Activated T-cell treated with anti-CD3 and anti-CD28 coated beads for 48 hours (primary cell): Measurements from ENCODE around the gene RAD51B.

Experiments
- DNase-seq: peaks from one replicate; pipeline ENCODE4 v3.0.0-alpha.2; 2020; ENCODE audit warnings: low read depth

Gene RAD51B

DNA sequence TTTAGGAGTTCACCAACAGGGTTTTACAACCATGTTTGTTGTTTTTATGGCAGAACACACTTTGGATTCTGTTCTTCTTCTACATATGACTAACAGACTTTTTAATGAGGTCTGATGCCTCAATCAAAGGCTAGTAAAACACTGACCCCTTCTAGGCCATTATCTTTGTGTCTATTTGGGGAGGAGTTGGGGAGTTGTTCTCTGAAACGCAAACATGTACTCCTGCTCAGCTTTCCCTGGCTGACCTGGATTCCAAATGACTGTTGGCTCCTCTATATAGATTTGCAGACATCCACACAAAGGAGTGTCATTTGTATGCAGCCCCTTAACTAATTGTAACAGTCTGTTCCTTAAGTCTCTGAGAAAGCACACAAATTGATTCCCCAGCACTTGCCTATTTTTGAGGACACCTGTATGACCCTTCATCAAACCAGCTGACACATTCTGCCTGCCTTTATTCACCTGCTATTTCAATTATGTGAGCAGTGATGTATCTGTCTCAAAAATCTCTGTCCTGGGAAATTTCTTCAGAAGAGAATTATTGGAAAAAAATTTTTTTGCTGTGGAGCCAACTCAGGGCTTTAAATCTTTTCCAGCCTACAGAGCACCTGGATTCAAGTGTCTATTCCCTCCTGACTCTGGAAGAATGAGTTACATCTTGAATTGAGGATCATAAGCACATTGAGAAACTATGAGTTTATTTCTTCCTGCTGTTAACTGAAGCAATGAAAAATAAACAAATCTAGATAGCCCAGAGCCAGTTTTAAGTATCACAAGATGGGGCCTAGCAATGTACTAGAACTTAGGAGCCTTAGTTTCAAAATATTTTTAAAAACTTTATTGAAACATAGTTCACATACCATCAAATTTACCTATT lies 417.2 kb downstream of the RAD51B start:
- DNase-seq: no peak

DNA sequence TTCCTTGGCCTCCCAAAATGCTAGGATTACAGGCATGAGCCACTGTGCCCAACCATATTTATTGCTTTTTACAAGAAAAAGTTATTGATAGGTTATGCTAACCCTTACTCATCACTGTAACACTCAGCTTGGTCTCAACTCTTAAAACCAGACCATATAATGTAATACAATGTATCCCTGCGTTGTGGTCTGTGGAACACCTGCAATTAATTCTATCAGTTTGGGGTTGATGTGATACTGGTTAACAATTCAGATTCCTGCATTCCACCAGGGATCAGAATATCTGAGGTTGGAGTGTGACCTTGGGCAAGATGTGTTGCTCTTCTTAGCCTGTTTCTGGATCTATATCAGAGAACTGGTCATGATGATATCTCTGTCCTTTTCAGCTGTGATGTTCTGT lies 419.0 kb downstream of the RAD51B start:
- DNase-seq: no peak

DNA sequence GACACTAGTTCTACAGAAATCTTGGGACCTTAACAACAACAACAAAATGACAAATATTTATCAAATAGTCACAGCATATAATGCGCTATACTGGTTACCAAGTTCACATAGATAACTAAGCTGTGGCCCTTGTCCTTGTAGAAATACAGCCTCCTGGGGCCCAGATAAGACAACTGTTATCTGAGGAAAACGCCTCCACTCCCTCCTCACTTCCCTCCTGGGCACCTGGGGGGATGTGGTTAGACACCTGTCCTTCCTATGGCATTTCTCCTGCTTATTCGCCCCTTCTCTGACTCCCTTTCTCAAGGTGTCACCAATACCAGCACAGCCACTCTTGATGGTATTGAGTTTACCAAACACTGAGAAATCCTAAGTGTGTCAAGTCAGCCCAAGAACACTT lies 419.4 kb downstream of the RAD51B start:
- DNase-seq: no peak

DNA sequence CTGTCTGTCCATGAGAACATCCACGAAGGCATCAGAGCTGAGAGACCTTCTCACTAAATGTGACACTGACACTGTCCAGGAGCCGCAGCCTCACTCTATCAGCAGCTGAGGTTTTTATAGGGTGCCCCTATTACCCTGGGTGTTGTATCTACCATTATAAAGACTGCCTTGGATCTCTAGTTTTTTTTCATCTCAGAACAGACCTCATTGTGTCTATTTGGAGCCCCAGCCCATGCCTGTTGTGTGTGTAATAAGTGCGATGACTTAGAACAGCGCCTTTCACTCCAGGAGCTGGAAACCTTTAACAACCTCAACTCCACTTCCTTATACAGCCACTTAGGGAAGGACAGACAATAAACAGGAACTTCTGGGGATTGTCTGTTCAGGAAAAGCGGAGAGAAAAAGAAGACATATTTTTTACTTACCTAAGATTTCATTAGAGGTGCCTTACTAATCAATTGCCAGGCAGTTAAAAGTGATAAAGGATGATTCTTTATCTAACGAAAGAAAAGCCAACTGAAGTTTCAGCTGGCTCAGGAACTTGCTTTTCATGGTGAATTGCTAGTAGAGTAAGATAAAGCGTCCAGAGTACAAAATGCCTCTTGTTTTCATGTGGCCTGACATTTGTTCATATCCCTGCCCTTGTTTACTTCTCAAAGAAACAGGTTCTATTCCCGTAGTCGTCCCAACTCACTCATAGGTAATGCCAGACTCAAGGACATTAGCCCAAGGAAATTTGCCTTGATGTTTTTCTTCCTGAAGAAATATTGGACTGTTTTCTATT lies 420.6 kb downstream of the RAD51B start:
- no peak for DNase-seq

DNA sequence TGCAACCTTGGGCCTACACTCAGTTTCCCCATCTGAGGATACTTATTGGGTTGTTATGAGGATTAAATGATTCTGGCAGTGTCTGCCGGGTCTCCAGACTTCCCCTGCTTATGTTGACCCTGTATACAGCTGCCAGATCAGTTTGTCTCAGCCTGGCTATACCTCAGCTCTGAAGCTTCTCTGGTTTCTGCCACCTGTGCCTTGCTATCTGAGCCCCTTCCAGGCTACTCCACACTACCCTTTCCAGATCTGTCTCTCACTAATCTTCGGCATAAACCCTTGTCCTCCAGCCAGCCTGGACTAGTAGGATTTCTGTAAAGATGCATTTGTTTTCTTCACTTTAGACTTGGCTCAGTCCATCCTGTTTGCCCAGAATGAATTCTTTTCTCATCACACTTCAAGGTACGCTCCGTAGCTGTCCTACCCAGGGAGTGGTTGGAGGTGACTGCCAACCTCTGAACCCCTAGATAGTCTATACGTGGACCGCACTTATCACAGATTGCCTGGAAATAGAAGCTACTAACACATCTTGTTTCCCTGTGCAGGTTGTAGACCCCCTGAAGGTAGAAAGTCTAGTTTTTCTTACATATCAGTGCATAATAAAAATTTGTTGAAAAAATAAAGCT lies 422.4 kb downstream of the RAD51B start:
- DNase-seq: no peak

DNA sequence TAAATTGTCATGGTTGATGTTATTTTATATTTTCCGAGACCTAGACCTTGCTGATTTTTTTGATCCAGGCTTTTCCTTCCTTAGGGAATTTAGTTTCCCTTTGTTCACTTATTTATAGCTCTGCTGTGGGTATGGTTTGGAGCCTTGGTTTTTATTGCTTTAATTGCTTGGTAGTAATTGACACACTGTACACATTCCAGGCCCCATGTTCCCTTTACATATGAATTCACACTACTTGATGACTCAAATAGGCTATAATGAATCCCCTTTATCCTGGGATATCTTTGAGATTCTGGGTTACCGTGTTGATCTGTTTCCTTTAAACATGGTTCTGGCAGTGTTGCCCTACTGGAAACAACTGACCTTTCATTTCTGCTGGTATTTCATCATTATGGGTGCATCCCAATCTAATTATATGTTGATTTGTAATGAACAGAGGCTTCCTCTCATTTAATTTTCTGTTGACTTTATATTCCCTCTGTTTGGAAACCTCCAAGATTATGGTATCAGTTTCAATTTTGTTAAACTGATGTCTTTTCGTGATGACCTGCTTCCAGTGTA lies 424.0 kb downstream of the RAD51B start:
- no peak for DNase-seq

DNA sequence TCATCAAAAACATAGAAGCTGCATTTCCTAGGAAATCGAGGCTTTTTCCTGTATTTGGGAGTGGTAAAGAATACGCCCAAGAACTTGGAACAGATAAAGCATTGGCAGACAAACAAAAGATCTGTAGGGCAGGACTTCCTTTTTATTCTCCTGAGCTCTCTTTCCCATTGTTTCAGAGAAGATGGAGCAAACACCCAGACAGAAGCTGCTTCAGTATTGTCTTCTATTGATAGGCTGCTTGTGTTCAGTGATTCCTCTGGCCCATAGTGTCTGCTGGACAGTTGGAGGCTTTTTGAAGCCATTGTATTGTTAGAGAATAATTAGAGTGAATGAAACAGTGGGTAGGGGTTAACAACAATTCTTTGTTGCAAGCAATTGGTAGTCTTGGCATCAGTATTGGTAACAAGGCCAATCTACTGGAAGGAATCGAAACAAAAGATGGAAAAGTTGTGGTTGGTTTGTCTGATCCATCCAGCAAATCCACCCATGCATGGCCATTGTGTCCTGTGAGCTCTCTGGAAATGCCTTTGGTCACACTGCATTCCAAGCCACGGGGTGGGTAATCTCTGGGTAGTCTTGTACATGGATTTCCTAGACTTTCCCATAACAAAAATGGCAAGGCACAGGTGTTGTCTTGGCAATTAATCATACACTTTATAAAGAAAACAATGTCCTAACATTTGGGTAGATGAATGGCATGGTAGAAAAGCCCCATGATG lies 424.8 kb downstream of the RAD51B start:
- DNase-seq: no peak

DNA sequence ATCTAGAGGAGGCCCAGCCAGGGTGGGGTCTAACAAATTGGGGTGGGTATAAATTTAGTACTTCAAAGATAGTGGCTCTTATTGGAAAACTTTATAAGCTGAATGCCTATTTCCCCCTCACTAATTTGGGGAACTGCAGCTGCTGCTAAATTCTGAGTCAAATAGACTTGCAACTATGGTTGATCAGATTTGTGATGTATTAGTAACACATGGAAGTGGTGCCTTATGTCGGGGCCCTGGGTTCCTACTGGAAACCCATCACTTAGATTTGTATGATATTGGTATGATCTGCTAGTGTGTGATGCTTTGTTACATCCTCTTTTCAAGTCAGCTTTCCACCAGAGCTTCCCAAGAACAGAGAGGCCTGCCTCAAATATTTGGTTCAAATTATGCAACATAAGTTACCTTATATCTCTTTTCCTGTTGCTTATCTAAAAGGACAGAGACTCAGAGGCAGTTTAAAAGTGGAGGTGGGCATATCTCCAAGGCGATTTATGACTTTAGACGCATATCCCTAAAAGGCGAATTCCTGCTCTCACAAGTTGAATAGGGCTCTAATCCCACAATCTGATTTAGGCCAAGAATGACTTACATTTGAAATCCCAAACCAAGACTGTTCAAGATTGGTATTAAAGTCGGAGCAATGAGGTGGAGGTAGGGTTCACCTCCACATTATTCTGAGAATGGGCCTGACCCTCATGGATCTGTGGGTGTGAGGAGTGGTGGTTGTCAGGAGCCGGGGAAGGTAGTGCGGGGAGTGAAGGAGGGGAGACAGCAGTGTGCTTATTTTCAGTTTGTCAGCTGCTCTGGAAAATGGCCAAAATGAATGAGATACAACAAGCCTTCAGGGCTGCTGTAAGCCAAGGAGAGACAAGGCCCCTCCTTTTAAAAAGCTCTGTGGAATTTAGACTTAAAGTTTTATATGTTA lies 425.8 kb downstream of the RAD51B start:
- DNase-seq: no peak

DNA sequence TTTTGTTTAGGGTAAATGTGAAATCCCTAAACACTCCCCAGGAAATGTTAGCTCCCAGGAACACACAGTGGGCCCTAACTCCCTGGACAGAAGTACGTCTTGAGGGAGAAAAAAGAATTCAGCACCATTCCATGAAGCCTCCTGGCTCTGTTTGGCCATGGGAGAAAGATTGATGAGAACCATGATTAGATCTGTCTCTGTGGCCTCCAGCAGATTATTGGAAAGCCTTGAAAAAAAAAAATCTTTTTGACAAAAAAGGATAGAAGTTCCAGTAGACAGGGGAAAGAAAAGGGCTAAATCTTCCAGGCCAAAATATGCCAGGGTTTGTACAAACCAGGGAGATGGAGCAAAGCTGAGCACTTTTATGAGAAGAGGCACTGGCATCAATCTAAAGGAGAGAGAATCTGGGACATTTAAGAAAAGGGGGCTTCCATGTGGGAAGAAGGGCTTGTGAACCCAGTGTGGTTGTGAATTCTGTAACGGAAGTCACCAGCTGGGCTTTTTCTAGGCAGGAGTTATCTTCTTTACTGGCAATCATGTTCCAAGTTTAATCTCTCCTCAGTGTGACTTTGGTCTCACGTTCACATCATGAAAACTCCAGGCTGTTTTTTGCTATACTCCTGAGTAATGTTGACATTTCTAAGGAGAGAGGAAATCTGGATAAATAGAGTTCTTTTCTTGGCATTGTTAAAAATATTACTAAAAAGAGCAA lies 426.7 kb downstream of the RAD51B start:
- DNase-seq: no peak

DNA sequence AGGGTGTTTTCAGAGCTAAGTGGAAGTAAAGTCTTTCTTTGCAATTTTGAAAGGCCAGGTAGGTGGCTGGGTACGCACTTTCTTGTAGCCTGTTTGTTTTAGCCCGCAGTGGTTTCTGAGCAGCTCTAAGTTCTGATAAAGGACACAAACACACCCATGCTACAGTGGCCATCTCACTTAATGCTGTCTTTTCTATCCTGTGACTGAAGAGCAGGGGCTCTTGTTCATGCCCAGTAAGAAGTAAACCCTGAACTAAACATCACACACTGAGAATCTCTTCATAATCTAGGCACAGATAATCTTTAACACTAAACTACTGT lies 427.2 kb downstream of the RAD51B start:
- DNase-seq: no peak

DNA sequence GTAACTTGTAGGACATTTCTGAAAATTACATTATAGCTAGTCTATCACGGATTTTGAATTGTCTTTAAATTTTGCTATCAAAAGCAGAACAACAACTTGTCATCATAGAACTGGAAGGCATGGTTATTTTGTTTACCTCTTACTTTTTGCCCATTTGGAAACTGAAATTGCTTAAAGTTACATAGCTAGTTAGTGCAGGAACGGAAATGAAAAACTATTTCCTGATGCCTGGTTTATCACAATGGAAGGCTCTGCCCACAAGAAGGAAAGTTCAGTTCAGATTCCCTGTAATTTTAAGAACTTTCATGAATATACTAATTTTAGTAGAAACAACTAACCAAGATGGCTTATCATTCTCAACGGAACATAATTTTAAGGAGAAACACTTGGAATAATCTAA lies 427.7 kb downstream of the RAD51B start:
- DNase-seq: no peak

DNA sequence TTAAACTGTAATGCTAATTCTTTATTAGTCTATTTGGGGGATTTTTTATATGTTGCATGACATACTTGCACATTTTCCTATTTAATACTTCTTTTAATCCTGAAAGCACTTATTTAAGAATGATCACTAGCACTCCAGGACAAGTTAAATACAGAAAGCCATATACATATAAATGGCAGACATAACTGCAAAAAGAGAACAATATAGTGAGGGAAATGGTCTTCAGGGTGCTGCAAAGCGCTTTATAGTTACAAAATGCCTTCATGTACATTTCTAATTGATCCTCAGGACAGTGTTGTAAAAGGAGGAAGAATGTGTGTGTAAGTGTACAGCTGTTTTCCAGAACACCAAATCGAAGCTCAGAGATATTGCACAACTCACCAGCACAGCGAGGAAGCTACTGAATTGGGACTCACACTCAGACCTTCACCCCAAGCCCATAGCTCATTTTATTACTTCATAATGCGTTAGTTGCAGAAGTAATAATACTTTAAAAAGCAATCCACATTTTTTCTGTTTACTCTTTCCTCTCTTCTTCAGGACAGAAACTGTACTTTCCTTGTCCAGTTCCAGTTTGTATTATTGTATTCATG lies 428.2 kb downstream of the RAD51B start:
- no peak for DNase-seq

DNA sequence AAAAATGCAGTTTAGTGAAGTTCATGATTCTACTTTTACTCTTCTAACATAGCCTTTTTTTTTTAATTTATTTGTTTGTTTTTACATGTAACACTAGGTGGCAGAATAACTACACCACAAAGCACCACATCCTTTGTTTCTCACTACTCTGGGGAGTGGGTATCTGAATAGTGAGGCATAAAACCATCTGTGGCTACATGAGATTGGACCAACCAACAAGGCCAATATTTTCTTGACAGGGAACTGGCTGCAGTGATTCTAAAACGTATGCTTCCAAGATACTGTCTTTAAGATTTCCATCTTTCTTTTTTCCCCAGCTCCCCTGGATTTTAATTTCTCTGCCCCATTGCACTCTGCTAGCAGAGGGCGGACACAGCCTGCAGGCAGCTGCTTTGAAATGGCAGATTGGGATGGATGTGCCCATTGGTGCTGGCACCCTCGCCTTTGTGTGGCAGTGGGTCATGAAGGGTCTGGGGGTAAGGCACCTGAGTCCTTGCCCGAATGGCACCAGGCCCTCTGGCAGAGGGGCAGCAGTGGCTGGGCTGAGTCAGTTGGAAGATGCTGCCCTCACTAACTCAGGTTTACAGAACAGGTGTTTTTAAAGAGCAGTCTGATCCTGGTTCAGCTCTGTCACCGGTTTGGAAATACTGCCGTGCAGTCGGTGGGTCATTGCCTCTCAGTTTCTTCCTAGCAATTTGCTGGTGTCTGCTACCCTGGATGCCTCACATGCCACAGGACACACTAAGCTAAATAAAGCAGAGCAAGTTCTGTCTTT lies 429.1 kb downstream of the RAD51B start:
- no peak for DNase-seq

DNA sequence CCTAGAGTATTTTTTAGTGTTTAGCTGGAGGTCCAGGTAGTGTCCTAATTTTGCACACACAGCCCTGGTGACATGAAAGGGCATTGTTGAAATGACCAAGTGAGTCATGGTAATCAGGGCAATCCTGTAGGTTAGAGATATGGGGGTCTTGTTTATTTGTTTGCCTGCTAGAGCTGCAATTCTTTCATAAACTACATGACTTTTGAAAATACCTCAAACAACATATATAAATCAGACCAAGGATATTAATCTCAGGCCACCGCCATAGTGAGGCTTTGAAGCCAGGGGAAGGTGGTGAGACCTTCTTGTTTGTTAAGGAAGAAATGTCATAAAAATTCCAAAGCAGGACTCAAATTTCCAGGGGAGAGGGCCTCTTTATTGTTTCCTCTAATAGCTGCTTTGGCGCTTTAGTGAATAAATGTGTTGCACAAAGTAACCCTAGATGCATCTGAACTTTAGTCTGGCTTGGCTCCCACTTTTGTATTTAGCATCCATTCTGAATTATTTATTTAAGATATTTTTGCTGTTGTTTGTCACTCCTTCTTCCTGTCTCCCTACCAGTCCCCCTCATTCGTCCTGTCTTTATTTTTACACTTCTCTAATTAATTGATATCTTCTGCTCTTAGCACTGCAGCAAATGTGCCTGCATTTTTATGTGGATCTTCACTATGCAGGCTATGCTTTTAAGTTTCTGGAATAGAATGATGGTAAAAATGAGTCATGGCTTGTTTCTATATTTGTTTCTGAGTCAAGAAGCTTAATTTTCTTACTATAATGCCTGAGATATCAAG lies 430.3 kb downstream of the RAD51B start:
- no peak for DNase-seq

DNA sequence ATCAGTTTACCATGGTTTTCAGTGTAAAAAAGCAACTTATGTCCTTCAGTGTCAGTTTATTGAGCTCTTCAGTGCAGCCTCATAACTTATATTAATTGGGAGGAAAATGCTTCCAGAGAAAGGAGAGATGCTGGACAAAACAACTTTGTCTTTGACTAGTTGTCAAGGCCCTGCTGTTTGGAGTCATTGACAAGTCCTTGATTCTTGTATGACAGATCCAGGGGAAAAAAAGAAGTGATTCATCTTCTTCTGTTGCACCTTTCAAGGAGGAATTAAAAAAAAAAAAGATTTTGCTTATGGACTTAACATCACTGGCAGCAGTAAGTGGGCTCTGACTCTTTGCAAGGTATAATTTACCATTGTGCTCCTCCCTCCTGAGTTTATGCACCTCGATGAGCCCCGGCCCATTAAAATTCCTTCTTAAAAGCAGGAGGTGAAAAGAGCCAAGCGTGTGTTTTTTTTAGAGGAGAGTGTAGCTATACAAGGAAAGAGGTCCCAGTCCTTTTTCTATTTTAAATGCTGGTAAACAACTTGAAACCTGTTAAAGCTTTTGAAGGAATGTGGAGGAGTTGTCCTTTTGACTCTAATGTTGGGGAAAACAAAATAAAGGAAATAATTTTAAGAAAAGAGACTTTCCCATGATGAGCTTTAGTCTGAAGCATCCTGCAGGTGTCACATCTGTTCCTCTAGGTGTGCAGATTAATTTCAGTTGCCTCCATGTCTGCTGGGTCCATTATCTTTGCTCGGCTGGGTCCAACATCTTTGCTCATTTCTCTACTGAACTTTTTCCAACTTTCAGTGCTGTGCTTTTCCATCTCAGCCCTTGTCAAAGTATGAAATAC lies 431.6 kb downstream of the RAD51B start:
- DNase-seq: no peak

DNA sequence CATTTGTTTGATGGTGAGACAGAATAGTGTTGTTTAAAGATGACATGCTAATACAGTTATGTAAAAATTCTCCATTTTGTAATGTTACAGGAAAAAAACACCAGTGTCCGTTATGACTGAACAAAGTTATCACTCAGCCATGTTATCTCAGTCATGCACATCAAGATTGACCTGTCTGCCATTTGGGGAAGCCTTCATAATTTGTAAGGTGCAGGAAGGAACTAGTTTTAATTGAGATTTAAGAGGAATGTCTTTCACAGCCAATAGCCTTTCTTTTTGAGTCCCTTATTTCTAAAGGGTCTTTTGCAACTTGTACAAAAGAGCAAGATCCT lies 432.2 kb downstream of the RAD51B start:
- no peak for DNase-seq

DNA sequence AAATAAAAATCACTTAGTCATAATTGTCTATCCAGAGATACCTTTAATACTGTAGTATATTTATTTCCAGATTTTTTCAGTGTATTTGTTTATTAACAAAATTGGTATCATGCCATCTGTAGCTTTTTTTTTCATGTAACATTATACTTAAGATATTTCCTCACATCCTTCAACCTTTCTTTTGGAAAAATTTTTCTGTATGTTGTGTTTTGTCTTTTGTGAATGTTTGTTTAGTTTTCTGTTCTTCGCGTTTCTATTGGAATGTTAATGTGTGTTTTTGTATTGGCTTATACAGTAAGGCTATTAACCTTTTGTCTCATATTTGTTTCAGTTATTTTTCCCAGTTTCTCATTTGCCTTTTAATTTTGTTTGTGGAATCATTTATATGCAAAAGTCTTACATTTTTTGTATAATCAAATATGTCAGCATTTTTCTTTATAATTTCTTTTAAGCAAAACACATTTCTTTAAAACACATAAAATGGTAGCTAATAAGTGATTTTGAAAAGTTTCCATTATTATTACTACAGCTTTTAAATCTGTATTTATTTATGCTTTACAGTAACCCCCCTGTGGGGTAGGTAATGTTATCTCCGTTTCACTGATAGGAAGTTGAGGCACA lies 433.7 kb downstream of the RAD51B start:
- no peak for DNase-seq
